ENCODE results near the gene ZFYVE21.

Gene ZFYVE21

GRCh38 chr14:103739466-103739792 lies 23.8 kb downstream of the ZFYVE21 start:
- no peak for DNase-seq

- no peak for DNase-seq
These were observed 24.3 kb downstream of the ZFYVE21 start for GRCh38 chr14:103739793-103740501.

- DNase-seq, result no peak
These were observed 25.5 kb downstream of the ZFYVE21 start for GRCh38 chr14:103740991-103741689.

- no peak for DNase-seq
These were observed 26.3 kb downstream of the ZFYVE21 start for GRCh38 chr14:103741876-103742275.

DNA sequence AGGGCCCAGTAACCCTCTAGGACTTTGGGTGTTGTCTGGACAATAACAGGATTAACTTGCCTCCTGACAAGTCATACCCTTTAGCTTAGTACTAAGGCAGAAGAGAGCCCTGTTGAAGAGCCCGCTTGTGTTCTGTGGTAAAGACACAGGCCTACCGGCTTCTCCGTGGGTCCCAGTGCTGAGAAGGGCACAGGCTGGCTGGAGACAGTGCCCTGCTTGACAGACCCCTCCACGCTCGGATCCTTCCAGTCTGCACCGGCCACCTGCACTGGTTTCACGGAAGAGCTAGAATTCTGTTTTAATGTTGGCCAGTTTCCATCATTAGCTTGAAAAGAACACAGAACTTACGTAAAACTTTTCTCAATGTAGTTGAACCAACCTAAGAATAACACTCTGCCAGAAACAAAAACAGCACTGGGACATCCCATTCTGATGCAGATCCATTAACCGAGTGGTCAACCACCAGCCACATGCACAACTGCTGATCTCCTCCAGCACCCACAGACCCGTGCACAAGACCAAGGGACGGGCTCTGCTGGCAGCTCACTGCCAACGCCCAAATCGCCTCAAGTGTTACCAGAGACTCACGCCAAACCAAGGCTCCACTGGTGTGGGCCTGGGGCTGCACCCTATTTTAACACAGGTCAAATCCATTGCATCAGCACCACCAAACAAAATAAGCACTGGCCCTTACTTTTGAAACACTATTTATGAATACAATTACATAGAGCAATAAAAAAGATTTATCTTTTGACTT lies 27.1 kb downstream of the ZFYVE21 start:
- no peak for DNase-seq

- no peak for DNase-seq
These were observed 28.1 kb downstream of the ZFYVE21 start for GRCh38 chr14:103743691-103744090.

DNA sequence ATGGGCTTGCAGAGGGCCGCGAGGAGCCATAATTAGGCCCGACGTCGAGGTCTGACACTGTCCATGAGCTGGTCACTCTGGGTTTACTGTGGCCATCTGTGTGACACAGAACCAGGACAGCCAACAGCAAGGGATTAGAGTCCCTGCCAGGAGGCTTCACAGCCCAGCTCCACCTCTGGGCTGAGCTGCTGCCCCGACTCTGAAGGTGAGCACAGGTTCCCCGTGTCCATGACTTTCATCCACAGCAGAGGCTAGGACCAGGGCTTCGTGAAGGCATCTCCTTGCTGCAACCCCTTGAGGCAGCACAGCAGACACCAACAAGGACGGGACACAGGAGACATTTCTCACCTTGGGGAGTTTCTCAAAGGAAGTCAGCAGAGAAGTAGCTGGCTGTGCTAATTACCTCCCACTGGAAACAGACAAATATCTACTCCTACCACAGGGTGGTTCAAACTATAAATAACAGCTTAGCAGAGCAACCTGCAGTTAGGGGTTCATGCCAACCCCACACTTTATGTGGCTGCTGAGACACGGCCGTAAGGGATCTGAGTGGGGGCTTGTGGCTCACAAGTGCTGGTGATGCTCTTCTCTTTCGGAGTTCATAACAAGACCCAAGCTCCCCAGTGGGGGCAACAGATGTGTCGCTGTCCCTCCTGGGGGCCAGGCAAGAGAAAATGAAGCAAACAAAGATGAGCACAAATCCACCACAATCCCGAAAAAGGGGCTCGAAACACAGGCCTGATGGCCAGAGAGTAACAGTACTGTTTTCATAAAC lies 29.2 kb downstream of the ZFYVE21 start:
- DNase-seq, result no peak

DNA sequence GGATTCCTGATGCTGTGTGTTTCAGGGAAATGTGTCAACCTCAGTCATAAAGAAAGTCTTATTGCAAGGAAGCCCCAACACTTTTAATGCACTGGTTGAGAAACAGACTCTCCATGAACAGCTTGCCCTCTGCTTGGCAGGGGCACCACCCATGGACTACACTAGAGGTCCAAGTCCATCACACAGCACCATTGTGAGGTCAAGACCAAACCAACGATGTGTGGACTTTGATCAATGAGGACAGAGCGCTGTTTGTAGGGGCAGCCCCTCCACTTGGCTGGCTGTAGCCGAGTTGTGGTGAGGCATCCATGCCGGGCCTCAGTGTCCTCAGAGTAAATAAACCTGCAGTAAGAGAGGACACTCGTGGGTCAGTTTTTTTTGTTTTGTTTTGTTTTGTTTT lies 29.8 kb downstream of the ZFYVE21 start:
- DNase-seq, result no peak

DNA sequence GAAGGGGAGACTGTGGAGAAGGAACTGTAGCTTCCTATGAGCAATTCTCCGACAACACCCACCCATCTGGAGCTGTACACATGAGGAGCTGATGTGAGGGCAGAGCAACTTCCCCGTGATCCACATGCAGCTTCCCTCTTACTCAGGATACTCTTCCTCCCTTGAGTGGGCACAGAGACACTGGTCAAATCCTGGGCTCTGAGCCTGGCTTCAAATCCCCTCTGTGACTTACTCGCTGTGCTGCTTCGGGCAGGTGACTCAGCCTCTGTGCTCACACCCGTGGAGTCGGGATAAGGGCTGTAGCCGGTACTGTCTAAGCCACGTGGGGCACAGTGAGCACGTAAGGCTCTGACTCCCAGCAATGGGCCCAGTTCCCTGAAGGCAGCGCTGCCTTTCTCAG lies 31.1 kb downstream of the ZFYVE21 start:
- no peak for DNase-seq

DNA sequence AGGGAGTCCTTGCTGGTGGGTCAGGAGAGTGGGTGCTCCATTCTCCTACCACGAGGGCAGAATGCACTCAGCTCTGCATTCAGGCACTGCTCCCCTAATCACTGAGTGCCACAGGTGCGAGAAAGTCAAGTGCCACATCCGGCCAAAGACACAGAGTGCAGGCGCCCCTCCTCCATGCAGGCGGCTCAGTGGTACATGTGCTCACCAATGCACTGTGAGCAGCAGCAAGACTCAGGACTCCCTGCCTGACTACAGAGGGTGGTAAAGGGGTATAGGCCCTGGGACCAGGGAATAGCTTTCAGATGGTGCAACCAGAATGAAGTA lies 32.9 kb downstream of the ZFYVE21 start:
- peak; percentile 50 for DNase-seq

DNA sequence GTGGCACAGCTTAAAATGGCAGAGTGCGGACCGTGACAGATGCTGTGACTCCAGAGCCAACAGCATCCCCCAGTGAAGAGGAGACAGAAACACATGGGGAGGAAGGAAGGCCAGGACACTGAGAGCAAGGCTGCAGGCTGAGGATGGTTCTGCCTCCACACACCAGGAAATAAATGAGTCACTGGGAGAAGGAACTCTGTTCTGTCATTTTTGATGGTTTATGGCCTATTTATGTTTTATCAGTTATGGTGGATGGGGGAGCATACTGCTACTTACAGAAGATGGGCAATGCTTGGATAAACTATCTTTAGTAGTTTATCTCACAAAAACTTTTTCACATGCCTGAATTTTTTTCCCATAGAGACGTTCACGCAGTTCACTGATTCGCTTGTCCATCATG lies 33.8 kb downstream of the ZFYVE21 start:
- DNase-seq, result no peak

GRCh38 chr14:103749860-103750259 lies 34.2 kb downstream of the ZFYVE21 start:
- no peak for DNase-seq

DNA sequence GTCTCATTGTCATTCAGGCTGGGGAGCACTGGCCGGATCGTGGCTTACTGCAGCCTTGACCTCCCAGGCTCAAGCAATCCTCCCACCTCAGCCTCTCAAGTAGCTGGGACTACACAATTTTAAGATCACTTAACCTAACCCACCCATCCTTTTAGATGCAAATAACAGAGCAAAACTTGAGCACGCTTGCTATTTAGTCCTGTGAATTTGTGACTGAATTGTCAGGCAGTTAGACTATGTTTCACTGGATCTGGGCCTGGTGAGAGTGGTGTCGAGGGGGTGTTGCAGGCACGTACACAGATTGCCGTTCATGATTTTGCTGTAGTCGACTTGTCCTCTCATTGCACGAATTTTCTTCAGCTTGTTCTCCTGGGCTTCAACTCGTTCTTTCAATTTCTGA lies 38.2 kb downstream of the ZFYVE21 start:
- DNase-seq, result no peak

- DNase-seq, result no peak
These were observed 39.5 kb downstream of the ZFYVE21 start for GRCh38 chr14:103755060-103755459.

- DNase-seq, result no peak
These were observed 42.6 kb downstream of the ZFYVE21 start for GRCh38 chr14:103758059-103758776.

DNA sequence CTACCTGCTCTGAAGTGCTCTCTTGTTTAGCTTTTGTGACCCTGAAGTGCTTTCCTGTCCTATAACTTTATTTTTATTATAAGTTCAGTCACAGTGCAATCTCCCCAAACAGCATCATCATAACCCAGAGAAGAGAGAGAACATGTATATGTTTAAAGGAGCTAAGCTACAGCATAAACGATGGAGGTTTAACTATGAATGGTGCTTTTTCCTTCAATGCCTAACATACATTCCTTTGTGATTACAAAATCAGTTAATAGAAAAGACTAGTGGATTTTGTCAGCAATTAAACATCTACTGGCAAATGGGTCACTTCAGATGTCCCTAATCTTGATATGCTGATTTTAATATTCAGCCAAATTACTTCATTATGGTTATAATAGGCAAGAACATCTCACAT lies 46.4 kb downstream of the ZFYVE21 start:
- DNase-seq, result no peak

- DNase-seq, result no peak
These were observed 46.9 kb downstream of the ZFYVE21 start for GRCh38 chr14:103762541-103762940.

GRCh38 chr14:103763730-103764488 lies 48.3 kb downstream of the ZFYVE21 start:
- no peak for DNase-seq

- DNase-seq, result no peak
These were observed 49.9 kb downstream of the ZFYVE21 start for GRCh38 chr14:103765526-103765925.

DNA sequence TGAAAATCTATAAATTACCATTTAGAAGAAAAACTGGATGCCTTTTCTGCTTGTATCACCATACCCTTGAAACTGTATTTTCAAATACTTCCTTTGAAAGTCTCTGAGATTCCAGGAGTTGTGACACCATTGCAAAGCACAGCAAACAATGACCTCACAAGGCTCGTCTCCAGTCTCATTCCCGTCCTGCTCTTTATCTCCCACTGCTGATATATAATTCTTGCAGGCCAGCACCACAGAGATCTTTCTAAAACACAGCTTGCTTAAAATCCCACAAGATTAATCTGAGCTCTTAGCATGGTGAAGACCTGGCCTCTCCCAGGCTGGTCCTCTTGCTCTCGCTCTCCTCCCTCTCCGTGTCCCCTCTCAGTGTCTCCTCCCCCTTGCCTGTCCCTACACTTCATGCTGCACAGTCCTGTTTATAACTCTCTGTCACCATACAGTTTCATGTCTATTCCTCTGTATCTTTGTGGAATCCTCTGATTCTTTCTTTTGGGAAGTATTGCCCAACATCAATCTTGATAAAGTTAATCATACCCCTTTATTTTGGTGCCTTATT lies 51.8 kb downstream of the ZFYVE21 start:
- DNase-seq, result no peak

DNA sequence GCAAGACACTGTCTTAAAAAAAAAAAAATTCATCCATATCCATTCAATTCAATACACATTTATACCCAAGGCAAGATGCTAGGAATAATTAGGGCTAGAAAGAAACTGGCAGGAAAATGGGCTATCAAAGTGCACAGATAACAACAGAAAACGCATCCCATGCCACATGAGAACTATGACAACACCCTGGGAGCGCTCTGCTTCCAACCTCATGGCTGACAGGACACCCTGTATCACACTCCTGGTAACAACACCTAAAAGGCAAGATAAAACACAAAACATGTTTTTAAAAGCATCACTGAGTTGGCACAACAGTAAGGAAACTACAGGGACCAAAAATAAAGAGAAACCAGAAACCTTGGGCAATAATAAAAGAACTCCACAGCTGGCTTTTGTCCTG lies 54.9 kb downstream of the ZFYVE21 start:
- DNase-seq, result no peak

DNA sequence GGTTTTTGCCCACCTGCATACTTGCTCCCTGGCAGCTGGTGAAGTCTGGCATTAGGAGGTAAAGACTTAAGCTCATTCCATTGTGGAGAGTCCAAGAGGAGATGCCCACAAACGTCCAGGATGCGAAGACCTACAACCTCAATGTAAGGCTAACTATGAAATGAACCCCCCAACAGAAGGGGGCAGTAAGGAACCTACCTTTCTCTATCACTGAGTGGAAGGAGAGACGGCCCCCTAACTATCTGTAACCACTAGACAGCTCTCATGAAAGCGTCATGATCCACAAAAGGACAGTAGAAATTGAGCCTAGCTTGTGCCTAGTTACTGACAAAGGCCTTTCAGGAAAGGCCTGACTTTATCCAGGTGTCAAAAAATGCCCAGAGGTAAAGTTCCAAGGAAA lies 55.3 kb downstream of the ZFYVE21 start:
- no peak for DNase-seq
